HG03354 (cell line): ENCODE data around the gene PSMD2.
"Not testable (repeated sequence)": the region's sequence is repeated elsewhere in the genome, so short reads cannot be mapped to it uniquely, and the experiment has no call there.

Source experiments
- ATAC-seq: cut with Tn5 transposase; IDR thresholded peaks from one replicate; pipeline ENCODE4 v1.9.1; 2021; ENCODE audit warnings: mild to moderate bottlenecking; ENCODE audit not compliant: unreplicated experiment, poor library complexity, severe bottlenecking

PSMD2 gene

DNA sequence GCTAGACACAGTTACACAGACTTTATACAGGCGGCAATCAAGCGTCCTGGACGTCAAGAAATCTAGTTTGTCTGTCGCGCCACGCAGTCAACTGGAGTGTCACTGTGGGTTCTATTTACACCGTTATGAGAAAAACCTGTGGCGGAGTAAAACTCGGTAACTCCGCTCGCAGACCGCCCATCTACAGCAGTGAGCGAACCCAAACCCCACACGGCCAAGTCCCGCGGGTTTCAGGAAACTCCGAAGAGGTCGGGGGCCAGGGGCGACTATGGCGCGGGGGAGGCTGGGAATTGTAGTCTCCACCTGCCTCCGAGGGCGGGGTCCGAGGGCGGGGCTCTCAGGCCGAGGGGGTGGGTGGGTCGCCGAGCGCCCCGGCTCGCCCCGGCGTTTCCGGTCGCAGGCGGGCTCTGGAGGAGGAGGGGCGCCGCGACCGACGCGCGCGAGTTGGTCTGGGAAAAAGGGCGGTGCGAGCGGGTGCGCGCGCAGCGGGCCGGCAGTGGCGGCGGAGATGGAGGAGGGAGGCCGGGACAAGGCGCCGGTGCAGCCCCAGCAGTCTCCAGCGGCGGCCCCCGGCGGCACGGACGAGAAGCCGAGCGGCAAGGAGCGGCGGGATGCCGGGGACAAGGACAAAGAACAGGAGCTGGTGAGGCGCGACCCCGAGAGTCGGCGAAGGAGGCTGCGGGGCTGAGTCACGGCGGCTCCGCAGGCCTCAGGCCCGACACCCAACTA lies at the start of gene PSMD2:
Gene PSMD2, plus strand, starts transcription at position 483 of the 729 bp plus-strand sequence. Its CDS starts 26 bp downstream, at position 509.
- ATAC-seq = peak; percentile 96

DNA sequence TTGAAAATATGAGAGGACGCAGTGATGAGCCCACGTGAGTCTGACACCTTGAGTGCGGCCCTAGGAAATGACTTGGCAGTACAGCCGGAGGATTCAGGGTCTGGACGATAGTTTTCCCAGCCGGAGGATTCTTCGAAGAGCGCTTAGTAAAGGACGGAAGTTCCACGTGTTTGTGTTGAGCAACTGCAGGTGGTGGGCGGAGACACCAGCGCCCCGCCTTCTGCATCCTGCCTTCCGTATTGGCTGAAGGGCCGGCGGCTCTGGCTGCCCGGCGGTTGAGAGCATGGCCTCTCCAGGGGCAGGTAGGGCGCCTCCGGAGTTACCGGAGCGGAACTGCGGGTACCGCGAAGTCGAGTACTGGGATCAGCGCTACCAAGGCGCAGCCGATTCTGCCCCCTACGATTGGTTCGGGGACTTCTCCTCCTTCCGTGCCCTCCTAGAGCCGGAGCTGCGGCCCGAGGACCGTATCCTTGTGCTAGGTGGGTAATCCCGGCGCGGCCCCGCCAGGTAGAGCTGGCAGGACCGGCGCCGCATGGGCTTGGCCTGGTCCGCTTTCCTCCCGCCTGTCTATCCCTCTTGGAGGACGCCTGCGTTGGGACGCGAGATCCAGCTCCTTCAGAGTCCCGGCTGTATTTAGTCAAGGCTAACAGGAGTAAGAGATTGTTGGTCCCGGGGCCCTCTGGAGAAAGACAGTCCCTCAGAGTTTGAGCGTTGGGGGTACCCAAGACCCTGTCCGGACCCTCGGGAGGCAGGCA lies 49.5 kb upstream of the PSMD2 start, which contains the start of gene EEF1AKMT4:
Gene EEF1AKMT4, plus strand, starts transcription at position 261 of the 755 bp plus-strand sequence. Its CDS starts 23 bp downstream, at position 284.
- ATAC-seq = peak; percentile 91

DNA sequence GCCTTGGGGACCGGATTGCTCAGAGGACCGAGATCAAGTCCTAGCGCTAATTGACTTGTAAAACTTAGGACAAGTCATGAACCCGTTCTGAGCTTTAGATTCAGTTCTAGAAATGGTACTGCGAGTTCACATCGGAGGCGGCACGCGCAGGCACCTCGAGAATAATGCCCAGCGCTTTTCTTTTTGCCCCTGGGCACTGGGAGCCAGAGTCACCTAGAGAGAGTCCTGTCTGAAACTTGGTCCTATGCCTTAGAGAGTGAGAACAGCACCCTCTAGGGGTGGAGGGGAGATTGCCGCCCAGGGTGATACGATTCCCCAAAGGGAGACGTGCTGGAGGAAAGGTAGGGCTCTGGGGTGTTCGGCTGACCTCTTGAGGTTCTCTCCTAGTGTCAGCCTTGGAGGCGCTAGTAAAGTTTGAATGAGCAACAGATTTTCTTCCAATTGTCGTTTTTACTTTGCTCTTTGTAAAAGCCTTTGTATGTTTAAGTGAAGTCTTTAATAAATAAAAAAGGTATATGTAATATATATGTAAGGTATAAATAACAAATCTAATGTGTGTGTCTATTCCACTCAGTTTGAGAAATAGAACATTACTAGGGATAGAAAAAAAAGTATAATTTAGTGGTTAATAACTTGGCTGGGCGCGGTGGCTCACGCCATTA lies 48.7 kb upstream of the PSMD2 start:
- peak; percentile 68 for ATAC-seq

DNA sequence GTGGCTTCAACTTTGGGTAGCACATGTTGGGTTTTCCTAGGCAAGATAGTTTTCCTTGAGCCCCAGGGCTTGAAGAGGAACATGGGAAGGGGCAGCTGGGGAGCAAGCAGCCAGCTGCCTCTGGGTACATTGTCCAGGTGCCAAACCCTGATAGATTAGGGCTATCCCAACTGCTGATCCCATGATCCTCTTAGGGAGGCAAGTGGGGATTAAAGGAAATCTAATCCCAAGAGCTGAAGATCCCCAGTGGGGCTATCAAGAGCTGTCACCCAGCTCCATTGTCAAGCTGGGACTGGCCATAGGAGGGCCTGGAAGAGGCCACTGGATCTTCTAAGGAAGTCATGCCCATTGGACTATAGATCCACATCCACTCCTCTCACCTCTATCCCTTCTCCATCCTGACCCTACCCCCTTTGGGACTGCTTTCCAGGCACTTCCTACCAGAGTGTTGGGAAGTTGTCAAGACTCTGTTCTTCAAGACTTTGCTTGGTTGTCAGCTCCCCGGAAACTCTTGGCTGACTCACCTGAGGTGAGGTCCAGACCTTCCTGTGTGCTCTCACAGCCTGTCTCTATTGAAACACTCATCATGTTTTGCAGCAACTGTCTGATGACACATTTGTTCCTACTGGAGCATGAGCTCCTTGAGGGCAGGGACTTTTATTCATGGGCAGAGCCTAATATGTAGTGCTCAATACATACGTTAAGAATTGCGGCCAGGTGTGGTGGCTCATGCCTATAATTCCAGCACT lies 43.6 kb upstream of the PSMD2 start:
- ATAC-seq = no peak

- ATAC-seq = no peak
Measured at GRCh38 chr3:184257083-184257915, 41.7 kb upstream of the PSMD2 start.

GRCh38 chr3:184258926-184259325 lies 40.1 kb upstream of the PSMD2 start:
- ATAC-seq = no peak

GRCh38 chr3:184259396-184259877 lies 39.6 kb upstream of the PSMD2 start:
- no peak for ATAC-seq

- no peak for ATAC-seq
Measured at GRCh38 chr3:184259878-184260723, 38.9 kb upstream of the PSMD2 start.

GRCh38 chr3:184260724-184261269 lies 38.2 kb upstream of the PSMD2 start:
- ATAC-seq = peak; percentile 3

GRCh38 chr3:184261270-184261853 lies 37.7 kb upstream of the PSMD2 start, which contains the start of gene CAMK2N2:
CAMK2N2 (minus strand) TSS chr3:184261553; CDS start chr3:184261285, 268 bp downstream.
- ATAC-seq = peak; percentile 65

- ATAC-seq = peak; percentile 16
Measured at GRCh38 chr3:184261854-184262763, 36.9 kb upstream of the PSMD2 start.

- no peak for ATAC-seq
Measured at GRCh38 chr3:184262764-184263179, 36.3 kb upstream of the PSMD2 start.

- not testable (repeated sequence) for ATAC-seq
Measured at GRCh38 chr3:184267249-184267648, 31.8 kb upstream of the PSMD2 start.

DNA sequence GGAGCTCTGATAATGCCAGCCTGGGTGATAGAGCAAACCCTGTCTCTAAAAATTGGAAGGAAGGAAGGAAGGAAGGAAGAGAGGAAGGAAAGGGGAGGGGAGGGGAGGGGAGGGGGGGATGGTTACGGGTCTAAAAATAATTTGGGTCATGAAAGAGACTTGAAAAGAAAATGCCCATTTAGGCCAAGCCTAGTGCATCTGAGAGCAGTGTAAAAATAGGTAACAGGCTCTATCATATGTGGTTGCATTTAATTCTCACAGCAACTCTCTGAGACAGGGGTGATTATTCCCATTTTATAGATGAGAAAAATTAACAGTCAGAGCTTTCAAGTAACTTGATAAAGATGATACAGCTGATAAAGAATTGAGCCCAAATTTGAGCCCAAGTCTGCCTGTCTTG lies 26.8 kb upstream of the PSMD2 start:
- no peak for ATAC-seq

DNA sequence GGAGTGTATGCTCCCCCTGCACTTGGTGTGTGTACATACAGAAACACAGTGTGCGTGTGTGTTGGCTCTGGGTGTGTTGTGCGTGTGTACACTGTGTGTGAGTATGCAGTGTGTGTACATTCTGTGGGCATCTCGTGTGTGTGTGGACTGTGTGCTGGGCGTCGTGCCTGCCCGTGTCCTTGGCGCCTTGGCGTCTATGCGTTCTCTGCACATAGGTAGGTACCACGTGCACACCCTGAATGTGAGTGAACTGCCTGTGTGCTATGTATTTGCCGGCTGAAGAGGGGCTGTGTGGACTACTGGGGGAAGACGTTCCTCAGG lies 23.7 kb upstream of the PSMD2 start:
- ATAC-seq = no peak
